Psoas muscle (tissue), 8 donors: Measurements from ENCODE around the gene PDAP1. TPM values are rescaled to one million over a fixed set of nuclear protein-coding genes. Genes with fewer than 3 reads are reported as not detected.
A peak's percentile ranks its signal among the peaks of the same experiment; 100 is the strongest.

Experiments
- ATAC-seq, 4 donors: fragments of 200-7000 bp; cut with Tn5 transposase; one replicate each; pipeline ENCODE4 v1.9.1; 2020; ENCODE audit warnings: moderate library complexity in 3 of 4, mild to moderate bottlenecking in 2 of 4
- DNase-seq, 2 donors: peaks; one replicate each; pipeline ENCODE4 v3.0.0-alpha.2; 2020
- H3K27ac ChIP-seq: fragments of 200-600 bp; one replicate; pipeline ENCODE4 v1.8.0; 2022
- H3K27me3 ChIP-seq, 3 donors: fragments of 200-600 bp in 1 of 3; one replicate each; pipeline versions ENCODE4 v1.6.1 to v1.8.0; 2013 to 2022; ENCODE audit warnings: low read length in 2 of 3, mild to moderate bottlenecking in 2 of 3, moderate library complexity in 1 of 3; ENCODE audit not compliant: insufficient read depth in 3 of 3
- H3K36me3 ChIP-seq, 2 donors: fragments of 200-600 bp in 1 of 2; one replicate each; pipeline versions ENCODE4 v1.6.1 to v1.8.0; 2013 to 2022; ENCODE audit warnings: low read depth in 1 of 2, mild to moderate bottlenecking in 1 of 2, moderate library complexity in 1 of 2; ENCODE audit not compliant: insufficient read depth in 1 of 2
- H3K4me1 ChIP-seq: fragments of 200-600 bp; one replicate; pipeline ENCODE4 v1.8.0; 2022
- H3K4me3 ChIP-seq: fragments of 200-600 bp; one replicate; pipeline ENCODE4 v1.8.0; 2022; ENCODE audit warnings: mild to moderate bottlenecking
- H3K9me3 ChIP-seq: fragments of 200-600 bp; one replicate; pipeline ENCODE4 v1.8.0; 2022
- WGBS, 3 donors: extraction: QIAGEN DNeasy Blood & Tissue Kit; methylation state at CpG; one replicate each; pipeline versions ENCODE4 v1.1.6 to v1.1.7; 2013; 5-methylcytosine and 5-hydroxymethylcytosine counted together
- intact Hi-C, 2 donors: fragments of 100-400 bp; cut with DNase I; formaldehyde crosslinking; loops; one replicate each; pipeline versions ENCODE4 v1.11.0 to v1.14.2; 2022
- polyA plus RNA-seq, 3 donors: library from polyadenylated mRNA; stranded (reverse); fragments of 200-250 nt; gene quantifications; one replicate each; pipeline ENCODE4 v1.2.3, GENCODE V29; 2013
- total RNA-seq, 4 donors: library from RNA; stranded (reverse); fragmentation: NEBNext Ultra II Directional in 2 of 4; extraction: Animal tissue kit (Norgen Biotek cat#: 25700) in 2 of 4; gene quantifications; one replicate each; pipeline versions ENCODE4 v1.2.1 to v1.2.4, GENCODE V29; 2021 to 2023
- TF ChIP-seq, protein P1 (sequence below): fragments of 200-600 bp; IDR thresholded peaks from one replicate; pipeline ENCODE4 v1.8.0; 2022; ENCODE audit warnings: antibody characterized with exemption
- donor health status: healthy with polysubstance abuse.
- donor health status: DM: no; HTN: no; CAD: no; lungs with moderate emphysema.
- donor health status: Bipolar disorder and iron deficiency.
- donor health status: healthy.
- donor health status: DM: yes; HTN: yes; CAD: no.
- donor health status: DM: no; HTN: no; CAD: no.
- donor health status: DM: no; HTN: no; CAD: no.
- donor health status: DM: yes; HTN: yes; CAD: no.

PDAP1 gene
- total and polyA plus RNA-seq, 7 donors = 131 to 437 (median 174) TPM

DNA sequence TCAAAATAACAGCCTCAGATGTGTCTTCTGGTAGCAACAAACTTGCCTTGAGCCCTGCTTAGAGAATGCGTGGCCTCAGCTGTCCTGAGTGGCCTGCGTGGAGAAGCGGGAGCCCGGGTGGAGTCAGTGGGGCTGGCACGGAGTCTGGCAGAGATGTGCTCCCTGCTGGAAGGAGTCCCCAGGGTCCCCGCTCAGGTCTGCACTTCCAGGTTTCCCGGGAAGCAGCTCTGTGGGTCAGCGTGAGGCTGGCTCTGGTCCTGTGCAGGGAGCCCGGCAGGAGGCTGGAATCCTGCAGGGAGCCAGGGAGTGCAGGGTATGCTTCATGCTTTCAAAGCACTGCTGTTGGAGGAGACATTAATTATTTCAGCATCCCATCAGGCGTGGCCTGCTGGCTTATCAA lies 40.5 kb upstream of the PDAP1 start:
- intact Hi-C loops = no loop called here
- Histone ChIP-seq H3K27ac (no peak overlapping the region), H3K4me3 (no peak overlapping the region), H3K4me1 (no peaks in the 10 kb centered on the region), H3K27me3 (no peaks in the 10 kb centered on the region), H3K36me3 (peaks cover 10 to 99% of the 10 kb centered on the region in 2 donors), H3K9me3 (no peaks in the 10 kb centered on the region)
- DNase-seq = no peak
- TF ChIP-seq, protein P1, sequence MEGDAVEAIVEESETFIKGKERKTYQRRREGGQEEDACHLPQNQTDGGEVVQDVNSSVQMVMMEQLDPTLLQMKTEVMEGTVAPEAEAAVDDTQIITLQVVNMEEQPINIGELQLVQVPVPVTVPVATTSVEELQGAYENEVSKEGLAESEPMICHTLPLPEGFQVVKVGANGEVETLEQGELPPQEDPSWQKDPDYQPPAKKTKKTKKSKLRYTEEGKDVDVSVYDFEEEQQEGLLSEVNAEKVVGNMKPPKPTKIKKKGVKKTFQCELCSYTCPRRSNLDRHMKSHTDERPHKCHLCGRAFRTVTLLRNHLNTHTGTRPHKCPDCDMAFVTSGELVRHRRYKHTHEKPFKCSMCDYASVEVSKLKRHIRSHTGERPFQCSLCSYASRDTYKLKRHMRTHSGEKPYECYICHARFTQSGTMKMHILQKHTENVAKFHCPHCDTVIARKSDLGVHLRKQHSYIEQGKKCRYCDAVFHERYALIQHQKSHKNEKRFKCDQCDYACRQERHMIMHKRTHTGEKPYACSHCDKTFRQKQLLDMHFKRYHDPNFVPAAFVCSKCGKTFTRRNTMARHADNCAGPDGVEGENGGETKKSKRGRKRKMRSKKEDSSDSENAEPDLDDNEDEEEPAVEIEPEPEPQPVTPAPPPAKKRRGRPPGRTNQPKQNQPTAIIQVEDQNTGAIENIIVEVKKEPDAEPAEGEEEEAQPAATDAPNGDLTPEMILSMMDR = no peak
- 87 to 88% (median 88%) methylated on average over 10 of the region's 10 CpGs for WGBS, 3 donors
- no peak for ATAC-seq

DNA sequence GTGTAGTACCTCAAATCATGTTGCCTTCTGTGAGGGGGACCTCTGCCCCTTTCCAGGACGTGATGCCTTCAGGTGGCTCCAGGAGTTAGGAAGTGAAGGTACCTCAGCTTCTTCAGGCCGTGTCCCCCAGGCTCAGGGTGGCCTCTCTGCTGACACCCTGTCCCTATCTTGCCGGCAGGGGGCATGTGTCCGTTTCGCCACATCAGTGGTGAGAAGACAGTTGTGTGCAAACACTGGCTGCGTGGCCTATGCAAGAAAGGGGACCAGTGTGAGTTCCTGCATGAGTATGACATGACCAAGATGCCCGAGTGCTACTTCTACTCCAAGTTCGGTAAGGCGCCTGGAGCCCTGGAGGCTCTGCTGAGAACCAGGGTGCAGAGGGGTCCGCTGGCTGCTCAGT lies 39.5 kb upstream of the PDAP1 start:
- H3K36me3 ChIP-seq = peaks cover 10 to 99% of the 10 kb centered on the region in 2 donors
- no peaks in the 10 kb centered on the region for H3K27me3 ChIP-seq
- intact Hi-C loops = no loop called here
- no peak for DNase-seq
- 85 to 93% (median 88%) methylated on average over 10 of the region's 10 CpGs for WGBS, 3 donors
- H3K4me1 ChIP-seq = peaks cover 3% of the 10 kb centered on the region
- H3K4me3 ChIP-seq = no peak overlapping the region
- TF ChIP-seq, protein P1 = no peak
- H3K27ac ChIP-seq = no peak overlapping the region
- ATAC-seq = no peak
- no peaks in the 10 kb centered on the region for H3K9me3 ChIP-seq

DNA sequence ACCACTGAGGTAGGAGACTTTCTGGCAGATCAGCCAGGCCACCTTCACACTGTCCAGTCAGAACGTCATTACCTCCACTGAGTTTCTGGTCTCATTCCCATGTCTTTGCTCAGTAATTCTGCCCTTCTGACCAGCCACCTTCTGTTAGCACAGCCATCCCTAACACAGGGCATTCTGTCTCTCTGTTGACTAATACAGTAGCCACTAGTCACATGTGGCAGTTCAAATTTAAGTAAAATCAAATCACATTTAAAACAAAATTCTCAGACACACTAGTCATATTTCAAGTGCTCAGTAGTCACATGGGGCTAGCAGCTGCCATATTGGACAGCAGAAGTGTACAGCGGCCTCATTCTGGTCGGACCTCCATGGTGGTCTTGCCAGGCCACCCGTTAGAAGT lies 37.7 kb upstream of the PDAP1 start:
- Histone ChIP-seq H3K9me3 (no peaks in the 10 kb centered on the region), H3K36me3 (peaks cover 10 to 87% of the 10 kb centered on the region in 2 donors), H3K4me1 (peaks cover 15% of the 10 kb centered on the region), H3K27ac (no peak overlapping the region), H3K27me3 (no peaks in the 10 kb centered on the region), H3K4me3 (no peak overlapping the region)
- intact Hi-C loops = no loop called here
- DNase-seq = no peak
- TF ChIP-seq, protein P1 = no peak
- no peak for ATAC-seq
- 79 to 84% (median 80%) methylated on average over 4 of the region's 4 CpGs for WGBS, 3 donors

DNA sequence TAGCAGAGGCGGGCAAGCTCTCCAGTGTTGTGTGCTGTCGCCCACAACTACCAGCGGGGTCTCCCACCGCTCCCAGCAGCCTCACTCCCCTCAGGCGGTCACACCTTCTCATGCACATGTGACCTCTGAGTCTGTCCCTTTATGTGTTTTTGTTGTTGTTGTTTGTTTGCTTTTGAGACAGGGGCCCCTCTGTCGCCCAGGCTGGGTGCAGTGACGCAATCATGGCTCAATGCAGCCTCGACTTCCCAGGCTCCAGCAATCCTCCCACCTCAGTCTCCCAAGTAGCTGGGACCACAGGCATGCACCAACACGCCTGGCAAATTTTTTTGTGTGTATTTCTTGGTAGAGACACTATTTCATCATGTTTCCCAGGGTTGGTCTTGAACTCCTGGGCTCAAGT lies 31.8 kb upstream of the PDAP1 start:
- ATAC-seq (no peak), DNase-seq (no peak)
- intact Hi-C loops = no loop called here
- Histone ChIP-seq H3K9me3 (no peaks in the 10 kb centered on the region), H3K36me3 (peaks cover 4 to 32% of the 10 kb centered on the region in 2 donors), H3K27ac (no peak overlapping the region), H3K27me3 (no peaks in the 10 kb centered on the region), H3K4me1 (peaks cover 31% of the 10 kb centered on the region), H3K4me3 (peak overlapping the region; percentile 89)
- 65 to 71% (median 69%) methylated on average over 9 of the region's 9 CpGs for WGBS, 3 donors
- TF ChIP-seq, protein P1 = no peak
